HepG2 (cell line): ENCODE measurements around the gene MRGPRF. TPM values are rescaled to one million over a fixed set of nuclear protein-coding genes. Genes with fewer than 3 reads are reported as not detected.

ENCODE experiments used
- ATAC-seq: fragments of 200-7000 bp; cut with Tn5 transposase; 3 replicates; pipeline ENCODE4 v1.9.1; 2020; ENCODE audit warnings: mild to moderate bottlenecking, moderate library complexity
- BruUV-seq: library from RNA; stranded (reverse); fragments of 400-500 nt; replicated peaks from 2 replicates; lab custom pipeline; 2021; lab: Mats Ljungman, UMichigan
- CTCF ChIA-PET: fragments of 300-600 bp; formaldehyde crosslinking; extraction: SDS; loops from one replicate; lab custom pipeline; 2021; ENCODE audit warnings: low total read pairs, inconsistent platforms, low intra/inter-chr PET ratio; lab: Yijun Ruan, JAX
- POLR2A ChIA-PET: fragments of 350-600 bp; sonication (Branson Sonifier 250); formaldehyde crosslinking; loops from one replicate; lab custom pipeline; 2020; ENCODE audit warnings: antibody characterized with exemption, inconsistent platforms; lab: Yijun Ruan, JAX
- DNase-seq: peaks from one replicate; pipeline ENCODE4 v3.0.0-alpha.2; 2015; ENCODE audit warnings: low spot score
- FAIRE-seq: peaks from 3 replicates; lab custom pipeline; 2011; peaks lifted over from hg19 to GRCh38; lab: Jason Lieb, UNC
- H2AFZ ChIP-seq: one replicate; pipeline ENCODE4 v1.6.1; 2011; ENCODE audit warnings: low read length, inconsistent platforms
- H3K27ac ChIP-seq: fragments of 300-600 bp; 3 replicates; pipeline ENCODE4 v1.8.0; 2011; ENCODE audit warnings: mixed run types, mild to moderate bottlenecking, mixed read lengths, low read length, inconsistent platforms; ENCODE audit not compliant: insufficient read depth; ENCODE audit errors: extremely low read length
- H3K27me3 ChIP-seq, 2 experiments: fragments of 200-600 bp in 1 of 2; 2 replicates in 1 of 2; 3 replicates in 1 of 2; pipeline versions ENCODE4 v1.6.0 to v1.8.0; 2011; ENCODE audit warnings: low read length in 2 of 2, mild to moderate bottlenecking in 2 of 2, moderate library complexity in 2 of 2, inconsistent platforms in 1 of 2; ENCODE audit not compliant: insufficient read depth in 2 of 2, control insufficient read depth in 1 of 2
- H3K36me3 ChIP-seq, 2 experiments: fragments of 200-600 bp in 1 of 2; replicated peaks in 1 of 2; 2 replicates in 1 of 2; 3 replicates in 1 of 2; pipeline versions ENCODE4 v1.5.1 to v1.8.0; 2011; ENCODE audit warnings: low read length in 2 of 2, inconsistent platforms in 1 of 2; ENCODE audit not compliant: insufficient read depth in 2 of 2, control insufficient read depth in 1 of 2
- H3K4me1 ChIP-seq: 2 replicates; pipeline ENCODE4 v1.5.1; 2012; ENCODE audit warnings: low read length, inconsistent platforms; ENCODE audit not compliant: insufficient read depth
- H3K4me2 ChIP-seq: 2 replicates; pipeline ENCODE4 v1.6.0; 2011; ENCODE audit warnings: low read depth, low read length, inconsistent platforms
- H3K4me3 ChIP-seq, 3 experiments: fragments of 200-600 bp in 1 of 3; sonication (generic), shearing (Covaris generic) in 1 of 3; replicated peaks in 1 of 3; 2 replicates each; pipeline ENCODE4 v1.5.1; 2011 to 2016; ENCODE audit warnings: low read length in 3 of 3, inconsistent platforms in 2 of 3, low read depth in 2 of 3, mild to moderate bottlenecking in 2 of 3, control low read depth in 1 of 3, mixed read lengths in 1 of 3; ENCODE audit not compliant: insufficient read depth in 1 of 3
- H3K79me2 ChIP-seq: one replicate; pipeline ENCODE4 v1.6.1; 2011; ENCODE audit warnings: low read length, inconsistent platforms; ENCODE audit not compliant: insufficient read depth
- H3K9ac ChIP-seq: 2 replicates; pipeline ENCODE4 v1.6.0; 2011; ENCODE audit warnings: mild to moderate bottlenecking, low read depth, low read length, inconsistent platforms; ENCODE audit not compliant: insufficient read depth
- H3K9me3 ChIP-seq: 2 replicates; pipeline ENCODE4 v1.5.1; 2012; ENCODE audit warnings: mild to moderate bottlenecking, low read length
- H4K20me1 ChIP-seq: 2 replicates; pipeline ENCODE4 v1.6.0; 2011; ENCODE audit warnings: inconsistent platforms, mild to moderate bottlenecking, low read length, moderate library complexity; ENCODE audit not compliant: insufficient read depth
- FOXK2 ChIP-seq: fragments of 450-650 bp; IDR thresholded peaks from 2 replicates; pipeline ENCODE4 v1.6.1; 2016
- FOXP1 ChIP-seq, 2 experiments: fragments of 450-650 bp in 1 of 2; IDR thresholded peaks; 2 replicates each; pipeline ENCODE4 v1.6.1; 2017 to 2018; ENCODE audit warnings: antibody characterized with exemption in 1 of 2
- HCFC1 ChIP-seq: fragments of 150-350 bp; IDR thresholded peaks from 2 replicates; pipeline ENCODE4 v1.6.1; 2014; ENCODE audit warnings: low read depth, low read length
- SRF ChIP-seq: IDR thresholded peaks from 2 replicates; pipeline ENCODE4 v1.6.1; 2011; ENCODE audit warnings: mild to moderate bottlenecking, low read depth, low read length, moderate library complexity
- STAG1 ChIP-seq: sonication (generic); formaldehyde crosslinking; IDR thresholded peaks from 2 replicates; pipeline ENCODE4 v1.4.0; 2020; ENCODE audit warnings: missing genetic modification reagents
- STAT5B ChIP-seq: sonication (generic); formaldehyde crosslinking; IDR thresholded peaks from 2 replicates; pipeline ENCODE4 v1.4.0; 2020; ENCODE audit warnings: missing genetic modification reagents
- TBX3 ChIP-seq: fragments of 450-650 bp; IDR thresholded peaks from 2 replicates; pipeline ENCODE4 v1.6.1; 2017; ENCODE audit warnings: antibody characterized with exemption, mild to moderate bottlenecking, inconsistent platforms, borderline replicate concordance
- ZFP36L2 ChIP-seq: sonication (generic); formaldehyde crosslinking; IDR thresholded peaks from 2 replicates; pipeline ENCODE4 v1.4.0; 2020; ENCODE audit warnings: missing genetic modification reagents
- ZNF326 ChIP-seq: sonication (generic); formaldehyde crosslinking; IDR thresholded peaks from 2 replicates; pipeline ENCODE4 v1.4.0; 2020; ENCODE audit warnings: missing genetic modification reagents, borderline replicate concordance
- ZNF747 ChIP-seq: sonication (generic); formaldehyde crosslinking; IDR thresholded peaks from 2 replicates; pipeline ENCODE4 v1.8.1; 2023; ENCODE audit warnings: missing genetic modification reagents, mild to moderate bottlenecking, borderline replicate concordance
- ZNF878 ChIP-seq: sonication (generic); formaldehyde crosslinking; IDR thresholded peaks from 2 replicates; pipeline ENCODE4 v1.8.1; 2023; ENCODE audit warnings: mild to moderate bottlenecking, missing genetic modification reagents, moderate library complexity
- WGBS: methylation state at CpG from one replicate; pipeline ENCODE4 v1.1.6; 2017; ENCODE audit warnings: low lambda C conversion rate; 5-methylcytosine and 5-hydroxymethylcytosine counted together
- in situ Hi-C: cut with HindIII; loops from 2 replicates; pipeline ENCODE4 v1.10.0; 2017; ENCODE audit warnings: low pct_unique_long_range_greater_than_20kb; ENCODE audit not compliant: extremely low pct_ligation_motif_present
- intact Hi-C: fragments of 100-400 bp; cut with micrococcal nuclease; formaldehyde crosslinking; loops from one replicate; pipeline ENCODE4 v1.10.0; 2022; ENCODE audit not compliant: unreplicated experiment
- polyA plus RNA-seq, 8 experiments: library from polyadenylated mRNA; depleted of rRNA in 3 of 8; stranded (reverse) in 7 of 8; unstranded in 1 of 8; fragments of >200 nt; fragmentation: Illumina TruSeq in 4 of 8; extraction: Trizol in 4 of 8; gene quantifications; 2 replicates each; pipeline versions ENCODE4 v1.2.1 to v1.2.3, GENCODE V29; 2011 to 2016; ENCODE audit warnings: low read depth in 4 of 8, missing spikeins in 1 of 8, mixed read lengths in 1 of 8; ENCODE audit not compliant: insufficient read depth in 1 of 8
- total RNA-seq, 5 experiments: library from RNA; depleted of rRNA; stranded (reverse); fragments of >200 nt; fragmentation: Illumina TruSeq; extraction: Trizol; gene quantifications; 2 replicates each; pipeline ENCODE4 v1.2.3, GENCODE V29; 2016; ENCODE audit warnings: low read depth in 1 of 5

Gene MRGPRF
- total and polyA plus RNA-seq, 2 of the 13 experiments (the other 11 are each of a cell fraction or from before 2014, with no cell fraction given): not detected

DNA sequence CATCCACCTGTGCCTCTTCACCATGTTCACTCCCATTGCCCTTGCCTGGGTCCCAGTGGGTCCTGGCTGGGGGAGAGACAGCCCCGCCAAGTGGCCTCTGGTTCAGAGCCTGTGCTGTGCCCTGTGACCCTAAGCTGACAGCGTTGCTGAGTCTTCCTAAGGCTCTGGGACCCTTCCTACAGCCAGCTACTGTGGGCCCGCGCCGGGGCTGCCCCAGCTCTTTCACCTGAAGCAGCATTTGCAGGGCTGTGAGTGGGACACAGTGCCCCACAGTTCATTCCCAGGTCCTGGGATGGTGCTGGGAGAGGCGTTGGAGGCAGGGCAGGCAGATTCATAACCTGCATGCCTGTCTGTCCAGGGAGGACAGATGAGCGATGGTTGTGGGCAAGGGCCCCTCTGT is 46.4 kb upstream of the MRGPRF start:
- H3K36me3 ChIP-seq: peaks cover 4 to 13% of the 10 kb centered on the region in 2 experiments; a peak in 3 of 5 replicates
- no CpG with 5 or more reads among the region's 7 CpGs for WGBS
- FAIRE-seq (no peak), DNase-seq (no peak), ATAC-seq (no peak)
- intact Hi-C loops (no loop called here), in situ Hi-C loops (no loop called here)
- no peaks in the 10 kb centered on the region for H3K79me2 ChIP-seq
- ChIA-PET CTCF (no interaction called here), POLR2A (no interaction called here)
- BruUV-seq: no TSS peak
- H3K27me3 ChIP-seq: no peaks in the 10 kb centered on the region
- no peak overlapping the region for H3K4me2 ChIP-seq
- no peak overlapping the region for H3K27ac ChIP-seq
- no peak overlapping the region for H3K4me3 ChIP-seq
- H4K20me1 ChIP-seq: peaks cover 5% of the 10 kb centered on the region; the same call in 1 of the 2 replicates
- no peak overlapping the region for H3K9ac ChIP-seq
- H3K9me3 ChIP-seq: no peaks in the 10 kb centered on the region
- H3K4me1 ChIP-seq: peaks cover 11% of the 10 kb centered on the region
- TF ChIP-seq ZNF878 (CRISPR knock-in tag) (no peak), STAT5B (CRISPR knock-in tag) (no peak), SRF (no peak), ZFP36L2 (CRISPR knock-in tag) (no peak), TBX3 (no peak)
- H2AFZ ChIP-seq: no peak overlapping the region

- Histone ChIP-seq H4K20me1 (peaks cover 5% of the 10 kb centered on the region; the same call in 1 of the 2 replicates), H2AFZ (no peak overlapping the region), H3K79me2 (no peaks in the 10 kb centered on the region), H3K27me3 (no peaks in the 10 kb centered on the region), H3K27ac (no peak overlapping the region), H3K9ac (no peak overlapping the region), H3K4me3 (no peak overlapping the region), H3K4me1 (peaks cover 11% of the 10 kb centered on the region), H3K36me3 (peaks cover 4 to 13% of the 10 kb centered on the region in 2 experiments; a peak in 3 of 5 replicates), H3K4me2 (no peak overlapping the region), H3K9me3 (no peaks in the 10 kb centered on the region)
- in situ Hi-C loops: no loop called here
- no TSS peak for BruUV-seq
- POLR2A ChIA-PET: no interaction called here
- FAIRE-seq (no peak), DNase-seq (no peak), ATAC-seq (no peak)
- intact Hi-C loops: no loop called here
- CTCF ChIA-PET: no interaction called here
- WGBS: 93% methylated on average over 15 of the region's 23 CpGs
- TF ChIP-seq HCFC1 (no peak), ZNF326 (no peak), STAG1 (CRISPR knock-in tag) (no peak), ZNF747 (no peak), FOXK2 (no peak), FOXP1 (IDR thresholded peaks at IDR 0.05) (no peak), FOXP1 (CRISPR knock-in tag; IDR thresholded peaks at IDR 0.05) (no peak)
Observed at GRCh38 chr11:69058511-69059270, 45.6 kb upstream of the MRGPRF start.
